ENCODE results near the gene ME3. TPM values are rescaled to one million over a fixed set of nuclear protein-coding genes. Genes with fewer than 3 reads are reported as not detected.

The ME3 gene
- total RNA-seq, 1 experiment from 2014 or later, result 35.3 TPM

DNA sequence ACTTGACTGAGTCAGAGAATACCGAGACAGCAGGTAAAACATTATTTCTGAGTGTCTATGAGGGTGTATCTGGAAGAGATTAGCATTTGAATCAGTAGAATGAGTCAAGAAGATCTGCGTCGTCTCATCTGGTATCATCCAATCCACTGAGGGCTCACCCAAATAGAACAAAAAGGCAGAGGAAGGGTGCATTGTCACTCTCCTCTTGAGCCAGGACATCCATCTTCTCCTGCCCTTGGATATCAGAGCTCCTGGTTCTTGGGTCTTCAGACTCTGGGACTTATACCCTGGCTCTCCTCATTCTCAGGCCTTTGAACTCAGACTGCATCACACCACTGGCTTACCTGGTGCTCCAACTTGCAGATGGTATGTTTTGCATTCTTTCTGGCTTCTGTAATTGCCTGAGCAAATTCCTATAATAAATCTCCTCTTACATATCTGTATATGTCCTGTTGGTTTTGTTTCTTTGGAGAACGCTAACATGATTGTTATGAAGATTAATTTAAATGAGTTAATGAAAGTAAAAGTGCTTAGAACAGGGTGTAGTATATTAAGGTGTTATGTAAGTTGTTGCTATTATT, 49.3 kb downstream of the ME3 start:
- POLR2A ChIA-PET, result no interaction called here

DNA sequence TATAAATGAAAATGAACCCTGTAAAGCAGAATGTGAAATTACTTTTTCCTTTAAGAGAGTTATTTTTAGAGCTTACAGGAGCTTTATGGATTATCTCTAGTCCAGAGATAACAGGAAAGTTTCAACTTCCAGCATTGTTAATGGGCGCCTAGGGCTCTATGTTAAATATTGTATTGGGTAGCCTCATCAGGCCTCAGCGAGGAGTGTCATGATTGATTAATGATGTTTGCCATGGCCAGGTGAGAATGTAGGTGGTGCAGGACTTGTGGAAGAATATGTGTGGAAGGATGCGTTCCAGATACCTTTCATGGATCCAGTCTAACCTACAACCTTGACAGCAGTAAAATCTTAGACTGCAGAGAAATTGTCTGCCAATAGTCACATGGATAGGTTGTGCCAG, 50.6 kb downstream of the ME3 start:
- peaks cover 10% of the 10 kb centered on the region; the same call in 1 of the 2 replicates for H3K9me3 ChIP-seq (ENCODE audit: control insufficient read depth, insufficient read depth, low read depth, low read length)
- no TSS peak for BruUV-seq (replicated peaks)
- no peaks in the 10 kb centered on the region for H3K27me3 ChIP-seq (ENCODE audit: control insufficient read depth, insufficient read depth, low read length)
- ChIA-PET CTCF (no interaction called here), POLR2A (no interaction called here)
- DNase-seq (ENCODE audit: low read depth, low spot score) (no peak), ATAC-seq (no peak)
- intact Hi-C loops (cut with micrococcal nuclease; ENCODE audit: unreplicated experiment), result no loop called here
- no peaks in the 10 kb centered on the region for H3K4me1 ChIP-seq (ENCODE audit: control insufficient read depth, insufficient read depth, low read length)
- in situ Hi-C loops (cut with HindIII; ENCODE audit: low pct_unique_long_range_greater_than_20kb, low sequenced_read_pairs), result no loop called here
- no peak overlapping the region for H3K4me3 ChIP-seq (ENCODE audit: low read depth in 2 of 2, low read length in 2 of 2)
- no peaks in the 10 kb centered on the region for H3K36me3 ChIP-seq (ENCODE audit: control insufficient read depth, insufficient read depth, low read length)
- TF ChIP-seq, protein P1, sequence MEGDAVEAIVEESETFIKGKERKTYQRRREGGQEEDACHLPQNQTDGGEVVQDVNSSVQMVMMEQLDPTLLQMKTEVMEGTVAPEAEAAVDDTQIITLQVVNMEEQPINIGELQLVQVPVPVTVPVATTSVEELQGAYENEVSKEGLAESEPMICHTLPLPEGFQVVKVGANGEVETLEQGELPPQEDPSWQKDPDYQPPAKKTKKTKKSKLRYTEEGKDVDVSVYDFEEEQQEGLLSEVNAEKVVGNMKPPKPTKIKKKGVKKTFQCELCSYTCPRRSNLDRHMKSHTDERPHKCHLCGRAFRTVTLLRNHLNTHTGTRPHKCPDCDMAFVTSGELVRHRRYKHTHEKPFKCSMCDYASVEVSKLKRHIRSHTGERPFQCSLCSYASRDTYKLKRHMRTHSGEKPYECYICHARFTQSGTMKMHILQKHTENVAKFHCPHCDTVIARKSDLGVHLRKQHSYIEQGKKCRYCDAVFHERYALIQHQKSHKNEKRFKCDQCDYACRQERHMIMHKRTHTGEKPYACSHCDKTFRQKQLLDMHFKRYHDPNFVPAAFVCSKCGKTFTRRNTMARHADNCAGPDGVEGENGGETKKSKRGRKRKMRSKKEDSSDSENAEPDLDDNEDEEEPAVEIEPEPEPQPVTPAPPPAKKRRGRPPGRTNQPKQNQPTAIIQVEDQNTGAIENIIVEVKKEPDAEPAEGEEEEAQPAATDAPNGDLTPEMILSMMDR (IDR thresholded peaks at IDR 0.05), result no peak
- TF ChIP-seq, protein P2, sequence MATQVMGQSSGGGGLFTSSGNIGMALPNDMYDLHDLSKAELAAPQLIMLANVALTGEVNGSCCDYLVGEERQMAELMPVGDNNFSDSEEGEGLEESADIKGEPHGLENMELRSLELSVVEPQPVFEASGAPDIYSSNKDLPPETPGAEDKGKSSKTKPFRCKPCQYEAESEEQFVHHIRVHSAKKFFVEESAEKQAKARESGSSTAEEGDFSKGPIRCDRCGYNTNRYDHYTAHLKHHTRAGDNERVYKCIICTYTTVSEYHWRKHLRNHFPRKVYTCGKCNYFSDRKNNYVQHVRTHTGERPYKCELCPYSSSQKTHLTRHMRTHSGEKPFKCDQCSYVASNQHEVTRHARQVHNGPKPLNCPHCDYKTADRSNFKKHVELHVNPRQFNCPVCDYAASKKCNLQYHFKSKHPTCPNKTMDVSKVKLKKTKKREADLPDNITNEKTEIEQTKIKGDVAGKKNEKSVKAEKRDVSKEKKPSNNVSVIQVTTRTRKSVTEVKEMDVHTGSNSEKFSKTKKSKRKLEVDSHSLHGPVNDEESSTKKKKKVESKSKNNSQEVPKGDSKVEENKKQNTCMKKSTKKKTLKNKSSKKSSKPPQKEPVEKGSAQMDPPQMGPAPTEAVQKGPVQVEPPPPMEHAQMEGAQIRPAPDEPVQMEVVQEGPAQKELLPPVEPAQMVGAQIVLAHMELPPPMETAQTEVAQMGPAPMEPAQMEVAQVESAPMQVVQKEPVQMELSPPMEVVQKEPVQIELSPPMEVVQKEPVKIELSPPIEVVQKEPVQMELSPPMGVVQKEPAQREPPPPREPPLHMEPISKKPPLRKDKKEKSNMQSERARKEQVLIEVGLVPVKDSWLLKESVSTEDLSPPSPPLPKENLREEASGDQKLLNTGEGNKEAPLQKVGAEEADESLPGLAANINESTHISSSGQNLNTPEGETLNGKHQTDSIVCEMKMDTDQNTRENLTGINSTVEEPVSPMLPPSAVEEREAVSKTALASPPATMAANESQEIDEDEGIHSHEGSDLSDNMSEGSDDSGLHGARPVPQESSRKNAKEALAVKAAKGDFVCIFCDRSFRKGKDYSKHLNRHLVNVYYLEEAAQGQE (IDR thresholded peaks at IDR 0.05; ENCODE audit: insufficient read depth in 1 of 2, low read depth in 2 of 2, low read length in 1 of 2), result no peak
- TF ChIP-seq SIN3A (IDR thresholded peaks at IDR 0.05; ENCODE audit: borderline replicate concordance, insufficient read depth, low read depth, low read length) (no peak), POLR2AphosphoS5 (IDR thresholded peaks at IDR 0.05; ENCODE audit: low read depth, low read length) (no peak), TCF7L2 (IDR thresholded peaks at IDR 0.05; ENCODE audit: low read depth, low read length) (no peak)
- peak overlapping the region; percentile 10; the same call in 1 of the 2 replicates for H3K27ac ChIP-seq (ENCODE audit: low read length)

More for the DNA sequence above, 49.3 kb downstream of the ME3 start:
- Histone ChIP-seq H3K27ac (ENCODE audit: low read length) (peak overlapping the region; percentile 24; the same call in 1 of the 2 replicates), H3K4me1 (ENCODE audit: control insufficient read depth, insufficient read depth, low read length) (no peaks in the 10 kb centered on the region), H3K9me3 (ENCODE audit: control insufficient read depth, insufficient read depth, low read depth, low read length) (peaks cover 6% of the 10 kb centered on the region; the same call in 1 of the 2 replicates), H3K36me3 (ENCODE audit: control insufficient read depth, insufficient read depth, low read length) (no peaks in the 10 kb centered on the region), H3K27me3 (ENCODE audit: control insufficient read depth, insufficient read depth, low read length) (no peaks in the 10 kb centered on the region), H3K4me3 (ENCODE audit: low read depth in 2 of 2, low read length in 2 of 2) (no peak overlapping the region)
- BruUV-seq (replicated peaks), result no TSS peak
- ATAC-seq (no peak), DNase-seq (ENCODE audit: low read depth, low spot score) (no peak)
- intact Hi-C loops (cut with micrococcal nuclease; ENCODE audit: unreplicated experiment) (no loop called here), in situ Hi-C loops (cut with HindIII; ENCODE audit: low pct_unique_long_range_greater_than_20kb, low sequenced_read_pairs) (no loop called here)
- CTCF ChIA-PET, result no interaction called here
- TF ChIP-seq POLR2AphosphoS5 (IDR thresholded peaks at IDR 0.05; ENCODE audit: low read depth, low read length) (no peak), SIN3A (IDR thresholded peaks at IDR 0.05; ENCODE audit: borderline replicate concordance, insufficient read depth, low read depth, low read length) (no peak), TCF7L2 (IDR thresholded peaks at IDR 0.05; ENCODE audit: low read depth, low read length) (no peak)
- TF ChIP-seq, protein P2 (IDR thresholded peaks at IDR 0.05; ENCODE audit: insufficient read depth in 1 of 2, low read depth in 2 of 2, low read length in 1 of 2), result no peak
